Measurements from ENCODE around the gene CCR8. TPM values are rescaled to one million over a fixed set of nuclear protein-coding genes. Genes with fewer than 3 reads are reported as not detected.

CCR8 gene
- total and polyA plus RNA-seq, 2 donors (not counting 1 experiment from before 2014, with no cell fraction given): not detected

- Histone ChIP-seq H3K36me3 (ENCODE audit: control insufficient read depth, insufficient read depth, low read length) (no peaks in the 10 kb centered on the region), H3K27ac (ENCODE audit: insufficient read depth, low read length) (no peak overlapping the region), H3K4me1 (ENCODE audit: control insufficient read depth, extremely low read depth, insufficient read depth, low read length) (no peaks in the 10 kb centered on the region), H4K20me1 (ENCODE audit: control insufficient read depth, extremely low read depth, insufficient read depth, low read length) (no peaks in the 10 kb centered on the region), H3K9me3 (ENCODE audit: control insufficient read depth, insufficient read depth, low read depth, low read length) (no peaks in the 10 kb centered on the region), H3K9ac (ENCODE audit: insufficient read depth, low read length) (no peak overlapping the region), H3K4me3 (replicated peaks in 1 of 4; ENCODE audit: control extremely low read depth in 1 of 4, insufficient read depth in 1 of 4, low read depth in 3 of 4, low read length in 4 of 4) (no peak overlapping the region), H3K79me2 (ENCODE audit: control insufficient read depth, insufficient read depth, low read length) (no peaks in the 10 kb centered on the region), H3K4me2 (ENCODE audit: extremely low read depth, insufficient read depth, low read length) (no peak overlapping the region), H2AFZ (ENCODE audit: low read length) (no peak overlapping the region), H3K27me3 (ENCODE audit: control insufficient read depth, insufficient read depth, low read length) (no peaks in the 10 kb centered on the region)
- TF ChIP-seq EZH2 (IDR thresholded peaks at IDR 0.05; ENCODE audit: low read length, missing control alignments): no peak
- TF ChIP-seq, protein P1, sequence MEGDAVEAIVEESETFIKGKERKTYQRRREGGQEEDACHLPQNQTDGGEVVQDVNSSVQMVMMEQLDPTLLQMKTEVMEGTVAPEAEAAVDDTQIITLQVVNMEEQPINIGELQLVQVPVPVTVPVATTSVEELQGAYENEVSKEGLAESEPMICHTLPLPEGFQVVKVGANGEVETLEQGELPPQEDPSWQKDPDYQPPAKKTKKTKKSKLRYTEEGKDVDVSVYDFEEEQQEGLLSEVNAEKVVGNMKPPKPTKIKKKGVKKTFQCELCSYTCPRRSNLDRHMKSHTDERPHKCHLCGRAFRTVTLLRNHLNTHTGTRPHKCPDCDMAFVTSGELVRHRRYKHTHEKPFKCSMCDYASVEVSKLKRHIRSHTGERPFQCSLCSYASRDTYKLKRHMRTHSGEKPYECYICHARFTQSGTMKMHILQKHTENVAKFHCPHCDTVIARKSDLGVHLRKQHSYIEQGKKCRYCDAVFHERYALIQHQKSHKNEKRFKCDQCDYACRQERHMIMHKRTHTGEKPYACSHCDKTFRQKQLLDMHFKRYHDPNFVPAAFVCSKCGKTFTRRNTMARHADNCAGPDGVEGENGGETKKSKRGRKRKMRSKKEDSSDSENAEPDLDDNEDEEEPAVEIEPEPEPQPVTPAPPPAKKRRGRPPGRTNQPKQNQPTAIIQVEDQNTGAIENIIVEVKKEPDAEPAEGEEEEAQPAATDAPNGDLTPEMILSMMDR (conservative IDR thresholded peaks at IDR 0.05 in 1 of 2, IDR thresholded peaks at IDR 0.05 in 1 of 2; ENCODE audit: low read depth in 1 of 2, low read length in 2 of 2): no peak
- DNase-seq (ENCODE audit: low read depth in 2 of 2): no peak
Observed at GRCh38 chr3:39302178-39302577, 27.3 kb upstream of the CCR8 start.

GRCh38 chr3:39313289-39313688 is 16.2 kb upstream of the CCR8 start:
- Histone ChIP-seq H3K4me2 (ENCODE audit: extremely low read depth, insufficient read depth, low read length) (no peak overlapping the region), H3K27me3 (ENCODE audit: control insufficient read depth, insufficient read depth, low read length) (no peaks in the 10 kb centered on the region), H3K79me2 (ENCODE audit: control insufficient read depth, insufficient read depth, low read length) (no peaks in the 10 kb centered on the region), H4K20me1 (ENCODE audit: control insufficient read depth, extremely low read depth, insufficient read depth, low read length) (no peaks in the 10 kb centered on the region), H3K4me1 (ENCODE audit: control insufficient read depth, extremely low read depth, insufficient read depth, low read length) (no peaks in the 10 kb centered on the region), H3K4me3 (replicated peaks in 1 of 4; ENCODE audit: control extremely low read depth in 1 of 4, insufficient read depth in 1 of 4, low read depth in 3 of 4, low read length in 4 of 4) (no peak overlapping the region), H3K27ac (ENCODE audit: insufficient read depth, low read length) (no peak overlapping the region), H3K9ac (ENCODE audit: insufficient read depth, low read length) (no peak overlapping the region), H3K36me3 (ENCODE audit: control insufficient read depth, insufficient read depth, low read length) (no peaks in the 10 kb centered on the region), H2AFZ (ENCODE audit: low read length) (no peak overlapping the region), H3K9me3 (ENCODE audit: control insufficient read depth, insufficient read depth, low read depth, low read length) (no peaks in the 10 kb centered on the region)
- no peak for DNase-seq (ENCODE audit: low read depth in 2 of 2)
- TF ChIP-seq EZH2 (IDR thresholded peaks at IDR 0.05; ENCODE audit: low read length, missing control alignments): no peak
- TF ChIP-seq, protein P1 (conservative IDR thresholded peaks at IDR 0.05 in 1 of 2, IDR thresholded peaks at IDR 0.05 in 1 of 2; ENCODE audit: low read depth in 1 of 2, low read length in 2 of 2): no peak

DNA sequence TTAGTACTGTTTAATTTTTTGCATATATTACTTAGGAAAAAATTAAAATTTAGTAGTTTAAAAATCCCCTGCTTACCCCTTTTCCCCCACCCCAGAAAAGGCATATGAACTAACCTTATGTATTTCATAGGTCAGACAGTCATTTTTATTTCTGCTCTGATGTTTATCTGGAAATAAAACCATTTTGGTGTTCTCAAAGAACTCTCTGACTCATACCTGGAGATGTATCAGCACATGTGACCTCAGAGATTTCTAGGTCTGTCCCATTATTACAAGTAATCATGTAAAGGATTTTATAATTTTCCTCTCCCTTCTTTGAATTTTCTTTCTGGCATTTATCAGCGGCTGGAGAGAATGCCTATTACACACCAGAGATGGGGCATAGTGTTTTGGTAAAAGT is 14.1 kb upstream of the CCR8 start:
- Histone ChIP-seq H3K27ac (ENCODE audit: insufficient read depth, low read length) (no peak overlapping the region), H3K9me3 (ENCODE audit: control insufficient read depth, insufficient read depth, low read depth, low read length) (no peaks in the 10 kb centered on the region), H3K4me3 (replicated peaks in 1 of 4; ENCODE audit: control extremely low read depth in 1 of 4, insufficient read depth in 1 of 4, low read depth in 3 of 4, low read length in 4 of 4) (no peak overlapping the region), H4K20me1 (ENCODE audit: control insufficient read depth, extremely low read depth, insufficient read depth, low read length) (no peaks in the 10 kb centered on the region), H3K4me1 (ENCODE audit: control insufficient read depth, extremely low read depth, insufficient read depth, low read length) (no peaks in the 10 kb centered on the region), H3K27me3 (ENCODE audit: control insufficient read depth, insufficient read depth, low read length) (no peaks in the 10 kb centered on the region), H3K36me3 (ENCODE audit: control insufficient read depth, insufficient read depth, low read length) (no peaks in the 10 kb centered on the region), H3K9ac (ENCODE audit: insufficient read depth, low read length) (no peak overlapping the region), H3K79me2 (ENCODE audit: control insufficient read depth, insufficient read depth, low read length) (no peaks in the 10 kb centered on the region), H2AFZ (ENCODE audit: low read length) (no peak overlapping the region), H3K4me2 (ENCODE audit: extremely low read depth, insufficient read depth, low read length) (no peak overlapping the region)
- no peak for DNase-seq (ENCODE audit: low read depth in 2 of 2)
- TF ChIP-seq EZH2 (IDR thresholded peaks at IDR 0.05; ENCODE audit: low read length, missing control alignments): no peak
- TF ChIP-seq, protein P1 (conservative IDR thresholded peaks at IDR 0.05 in 1 of 2, IDR thresholded peaks at IDR 0.05 in 1 of 2; ENCODE audit: low read depth in 1 of 2, low read length in 2 of 2): no peak

All from fibroblast of lung (primary cell).